HG02981 (cell line): ENCODE data around the gene CLINT1.

Experiments
- ATAC-seq: cut with Tn5 transposase; IDR thresholded peaks from one replicate; pipeline ENCODE4 v1.9.1; 2021; ENCODE audit warnings: mild to moderate bottlenecking, moderate library complexity; ENCODE audit not compliant: unreplicated experiment

Gene CLINT1

DNA sequence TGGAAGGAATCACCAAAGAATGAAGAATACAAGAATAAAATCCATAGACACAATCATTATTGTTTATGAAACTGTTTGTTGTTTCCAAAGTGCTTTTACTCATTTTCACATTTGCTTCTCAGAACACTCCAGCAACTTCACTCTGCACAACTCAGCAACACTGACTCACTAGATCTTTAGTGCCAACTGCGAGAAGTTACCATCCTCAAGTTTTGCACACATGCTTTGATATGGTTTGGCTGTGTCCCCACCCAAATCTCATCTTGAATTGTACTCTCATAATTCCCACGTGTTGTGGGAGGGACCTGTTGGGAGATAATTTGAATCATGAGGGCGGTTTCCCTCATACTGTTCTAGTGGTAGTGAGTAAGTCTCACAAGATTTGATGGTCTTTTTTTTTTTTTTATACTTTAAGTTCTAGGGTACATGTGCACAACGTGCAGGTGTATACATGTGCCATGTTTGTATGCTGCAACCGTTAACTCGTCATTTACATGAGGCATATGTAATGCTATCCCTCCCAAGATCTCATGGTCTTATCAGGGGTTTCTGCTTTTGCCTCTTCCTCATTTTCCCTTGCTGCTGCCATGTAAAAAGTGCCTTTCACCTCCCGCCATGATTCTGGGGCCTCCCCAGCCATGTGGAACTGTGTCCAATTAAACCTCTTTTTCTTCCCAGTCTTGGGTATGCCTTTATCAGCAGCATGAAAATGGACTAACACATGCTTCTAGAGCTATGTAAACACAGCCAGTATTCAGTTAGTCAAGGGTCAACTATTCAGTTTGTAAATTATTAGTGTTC lies 36.9 kb downstream of the CLINT1 start:
- ATAC-seq: no peak

DNA sequence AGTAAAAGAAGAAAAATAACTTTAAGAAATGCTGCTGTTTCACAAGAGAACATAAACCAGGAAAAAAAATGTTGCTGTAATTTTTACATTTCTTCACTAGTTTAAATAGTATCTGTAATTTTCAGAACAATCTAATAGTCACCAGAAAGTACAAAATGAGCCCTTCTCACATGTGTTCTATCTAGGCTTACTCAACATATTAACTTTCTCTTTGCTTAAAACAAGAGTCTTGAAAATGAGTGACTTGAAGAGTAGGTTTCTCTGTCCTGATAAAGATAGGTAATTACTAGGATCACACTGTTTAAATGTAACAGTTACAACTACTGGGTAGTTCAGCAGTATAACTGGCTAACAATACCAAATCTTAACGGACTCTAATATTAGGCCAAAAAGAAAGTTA lies 37.5 kb downstream of the CLINT1 start:
- ATAC-seq: no peak

DNA sequence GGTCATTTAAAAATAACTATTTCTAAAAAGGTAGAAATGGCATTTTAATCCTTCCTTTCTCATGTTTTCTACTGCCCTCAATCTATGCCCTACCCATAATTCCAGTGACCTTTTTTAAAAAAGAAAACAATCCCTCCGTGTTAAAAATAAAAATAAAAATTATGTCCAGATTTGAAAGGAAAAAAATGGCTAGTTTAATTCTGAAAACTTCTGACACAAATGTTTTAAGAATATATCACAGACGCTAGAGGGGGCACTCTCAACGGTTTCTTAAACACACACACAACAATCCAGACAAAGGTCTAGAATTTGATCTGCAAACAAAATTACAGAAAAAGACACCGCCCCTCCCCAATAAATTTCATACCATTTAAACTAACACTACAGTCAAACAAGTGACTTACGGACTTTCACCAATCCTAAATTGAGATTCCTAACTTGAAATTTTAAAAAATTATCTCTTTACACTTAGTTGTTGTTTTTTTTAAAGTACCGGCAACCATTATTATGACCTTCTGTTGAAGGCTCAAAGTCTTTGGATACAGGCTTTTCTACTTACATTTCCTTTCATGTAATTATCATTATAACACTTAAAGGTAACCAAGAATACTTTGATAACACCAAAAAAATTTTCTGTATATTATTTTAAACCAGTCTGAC lies 38.2 kb downstream of the CLINT1 start:
- no peak for ATAC-seq

DNA sequence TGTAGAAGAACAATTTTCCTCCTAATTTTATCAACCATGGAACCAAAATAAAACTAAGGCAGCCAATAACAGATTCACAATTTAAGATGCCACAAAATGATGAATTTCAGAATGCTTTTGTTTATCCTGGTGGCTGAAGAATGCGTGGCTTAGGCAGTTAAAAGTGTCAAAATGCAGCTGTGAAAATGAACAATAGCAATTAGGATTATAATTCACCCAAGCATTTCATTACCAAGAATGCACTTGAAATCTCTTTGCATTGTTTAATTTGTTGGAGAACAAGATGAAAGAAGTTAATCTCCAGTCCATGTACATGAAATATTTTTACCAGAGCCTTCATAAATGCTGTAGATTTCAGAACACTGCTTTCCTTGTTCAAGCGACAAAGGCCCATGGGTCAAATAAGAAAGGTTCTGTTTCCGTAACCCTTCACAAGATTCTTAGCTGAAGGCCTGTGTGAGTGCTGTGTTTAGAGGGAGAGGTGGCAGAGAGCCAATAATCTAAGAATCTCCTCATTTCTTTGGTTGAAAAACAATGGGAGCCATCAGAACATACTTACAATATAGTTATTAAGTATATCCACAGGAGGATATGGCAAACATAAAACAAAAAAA lies 39.3 kb downstream of the CLINT1 start:
- ATAC-seq: no peak

DNA sequence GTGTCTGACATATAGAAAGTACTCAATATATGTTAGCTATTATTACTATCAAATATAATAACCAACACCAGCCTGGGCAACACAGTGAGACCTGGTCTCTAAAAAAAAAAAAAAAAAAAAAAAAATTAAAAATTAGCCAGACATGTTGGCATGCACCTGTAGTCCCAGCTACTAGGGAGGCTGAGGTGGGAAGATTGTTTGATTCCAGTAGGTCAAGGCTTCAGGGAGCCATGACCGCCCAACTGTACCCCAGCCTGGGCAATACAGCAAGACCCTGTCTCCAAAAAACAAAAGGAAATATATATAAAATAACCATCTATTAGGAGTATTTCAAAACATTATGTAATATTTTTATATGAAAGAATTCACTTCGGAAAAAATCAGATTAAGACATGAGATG lies 40.6 kb downstream of the CLINT1 start:
- ATAC-seq: no peak

DNA sequence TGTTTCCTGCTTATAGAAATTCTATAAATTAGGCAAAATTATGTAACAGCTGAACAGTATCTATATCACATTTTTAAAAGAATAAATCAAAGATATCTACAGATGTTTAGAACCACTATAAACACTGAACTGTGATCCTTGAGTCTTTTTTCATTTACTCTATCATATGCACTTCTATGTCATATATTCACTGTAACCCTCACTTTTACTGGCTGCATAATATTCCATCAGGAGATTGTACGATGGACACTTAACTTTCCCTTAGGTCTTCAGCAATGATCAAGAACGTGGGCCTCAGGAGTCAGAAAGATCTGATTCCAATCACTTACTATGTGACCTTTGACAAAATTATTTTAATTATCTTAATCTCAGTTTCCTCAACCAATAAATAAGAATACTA lies 41.0 kb downstream of the CLINT1 start:
- ATAC-seq: no peak

DNA sequence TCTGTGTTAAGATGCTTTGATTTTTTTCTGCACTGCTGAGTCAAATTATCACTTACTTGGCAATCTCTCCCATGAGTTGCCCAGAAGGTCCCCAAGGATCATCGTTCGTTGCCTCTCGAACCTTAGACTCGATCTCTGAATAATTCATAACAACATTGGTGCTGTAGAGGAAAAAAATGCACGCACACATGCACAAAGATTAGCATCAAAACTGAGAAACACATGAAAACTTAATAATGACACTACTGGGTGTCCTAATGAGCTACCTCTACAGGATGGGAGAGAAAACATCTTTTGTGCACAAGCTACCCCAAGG lies 41.6 kb downstream of the CLINT1 start:
- ATAC-seq: no peak

DNA sequence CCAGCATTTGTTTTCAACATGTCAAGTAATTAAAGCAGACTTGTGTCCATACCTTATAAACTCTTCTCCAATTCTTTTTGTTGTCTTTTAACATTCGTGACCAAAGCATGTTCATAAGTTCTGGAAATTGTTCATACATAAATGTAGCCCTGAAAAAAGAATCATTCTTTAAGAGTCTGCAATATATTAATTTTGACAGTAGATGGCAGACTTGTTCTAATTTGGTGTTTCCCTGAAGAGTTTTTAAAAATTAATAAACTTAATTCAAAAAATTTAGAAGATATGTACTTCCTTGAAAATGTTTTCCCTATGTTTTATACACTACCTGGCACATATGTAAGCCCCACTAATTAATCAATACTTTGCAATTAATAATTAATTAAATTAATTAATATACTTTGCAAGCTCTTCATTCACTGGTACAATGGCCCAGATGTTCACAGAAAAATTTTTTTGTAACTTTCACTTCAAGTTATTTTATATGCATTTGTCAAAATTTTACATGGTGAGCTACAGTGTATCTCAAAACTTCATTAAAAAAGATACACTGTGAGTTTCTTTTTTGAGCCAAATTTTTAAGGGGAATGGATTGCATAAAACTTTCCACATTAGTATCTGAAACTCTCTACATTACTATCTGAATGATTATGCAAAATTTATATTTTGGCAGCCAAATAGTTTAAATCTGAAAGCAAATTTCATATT lies 42.1 kb downstream of the CLINT1 start:
- no peak for ATAC-seq

DNA sequence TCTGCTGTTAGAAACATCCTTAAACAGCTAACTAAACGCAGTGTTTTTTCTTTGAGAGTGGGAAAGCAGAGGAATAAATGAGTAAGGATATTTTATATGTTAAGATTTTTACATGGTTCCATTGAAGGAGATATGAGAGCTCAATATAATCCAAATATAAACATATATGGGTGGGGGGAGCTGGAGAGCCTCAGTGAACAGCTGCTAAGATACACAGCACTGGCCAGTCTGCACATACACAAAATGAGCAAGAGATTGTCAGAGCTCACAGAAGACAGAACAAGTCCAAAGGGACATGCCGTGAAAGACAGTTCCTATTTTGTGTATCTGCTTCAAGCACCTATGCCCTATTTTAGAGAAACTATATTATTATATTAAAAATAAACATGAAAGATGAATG lies 46.9 kb downstream of the CLINT1 start:
- ATAC-seq: no peak

DNA sequence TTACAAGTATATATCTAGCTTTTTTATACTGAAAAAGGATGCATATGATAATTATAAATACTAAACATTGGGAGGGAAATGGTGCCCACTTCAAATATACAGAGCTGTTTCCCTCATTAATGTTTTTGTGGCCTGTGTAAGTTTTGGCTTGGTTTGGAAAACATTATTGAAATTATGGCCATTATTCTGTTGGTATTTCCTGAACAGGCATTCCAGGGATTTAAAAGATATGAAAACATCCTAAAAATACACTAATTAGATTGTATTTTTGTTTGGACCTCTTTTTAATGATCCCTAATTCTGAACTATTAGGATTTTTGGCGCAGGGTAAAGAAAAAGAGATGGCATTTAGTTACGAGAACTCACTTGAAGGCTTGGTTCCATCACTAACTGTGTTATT lies 50.9 kb downstream of the CLINT1 start:
- ATAC-seq: no peak

DNA sequence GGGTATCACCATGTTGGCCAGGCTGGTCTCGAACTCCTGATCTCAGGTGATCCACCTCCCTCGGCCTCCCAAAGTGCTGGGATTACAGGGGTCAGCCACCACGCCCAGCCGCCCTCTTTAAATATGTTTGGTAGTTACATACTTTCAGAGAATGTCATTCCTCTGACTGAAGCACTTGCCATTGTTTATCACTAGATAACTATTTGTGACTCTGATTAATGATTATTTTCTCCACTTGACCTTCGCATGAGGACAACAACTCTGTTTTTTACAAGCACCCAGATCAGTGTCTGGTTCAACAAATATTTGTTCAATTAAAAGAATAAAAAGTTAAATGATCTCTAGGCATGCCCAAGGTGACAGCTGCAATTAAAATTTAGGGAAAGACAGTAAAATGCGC lies 56.2 kb downstream of the CLINT1 start:
- ATAC-seq: no peak

DNA sequence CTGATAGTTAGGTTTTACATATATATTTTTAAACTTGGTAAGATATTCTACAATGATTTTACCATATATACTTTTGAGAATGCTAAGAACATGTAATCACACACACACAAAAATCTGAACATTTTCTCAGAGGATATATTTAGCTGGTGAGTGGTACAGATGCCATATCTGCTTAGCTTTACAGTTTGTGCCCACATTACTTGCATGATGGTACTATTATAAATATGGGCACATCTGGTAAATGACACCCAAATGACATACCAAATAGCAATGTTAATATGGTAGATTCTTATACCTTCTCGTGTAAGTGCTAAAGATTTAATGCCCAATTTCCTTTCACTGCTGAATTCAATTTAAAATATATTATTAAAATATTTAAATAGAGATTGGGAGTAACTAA lies 58.8 kb downstream of the CLINT1 start:
- ATAC-seq: no peak

DNA sequence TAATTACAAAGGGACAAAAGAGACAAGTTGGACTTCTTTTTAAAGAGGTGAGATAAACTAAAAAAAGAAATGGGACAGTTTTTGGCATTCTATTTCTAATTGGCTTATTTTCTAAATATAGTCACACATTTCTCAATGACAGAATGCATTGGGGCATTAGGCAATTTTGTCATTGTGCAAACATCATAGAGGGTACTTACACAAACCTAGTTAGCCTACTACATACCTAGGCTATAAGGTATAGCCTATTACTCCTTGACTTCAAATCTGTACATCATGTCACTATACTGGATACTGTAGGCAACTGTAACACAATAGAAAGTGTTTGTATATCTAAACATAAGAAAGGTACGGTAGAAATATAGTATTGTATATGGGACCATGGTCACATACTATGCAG lies 59.4 kb downstream of the CLINT1 start:
- ATAC-seq: no peak

DNA sequence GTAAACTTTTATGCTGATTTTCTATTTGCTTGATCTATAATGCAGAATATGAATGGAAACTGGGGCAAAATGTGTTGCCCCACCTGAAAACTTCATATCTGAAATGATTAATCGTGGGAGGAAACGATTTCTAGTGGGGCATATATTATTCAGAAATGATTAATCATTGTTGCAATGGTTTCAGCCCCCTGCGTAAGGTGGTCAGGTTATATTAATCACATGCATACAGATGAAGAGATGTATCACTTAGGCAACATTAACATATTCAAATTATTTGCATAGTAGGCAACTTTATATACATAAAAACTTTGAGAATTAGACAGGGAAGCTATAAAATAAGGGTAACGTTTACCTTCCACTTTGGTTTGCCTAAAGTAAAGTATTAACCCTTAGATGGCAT lies 65.6 kb downstream of the CLINT1 start:
- ATAC-seq: no peak

DNA sequence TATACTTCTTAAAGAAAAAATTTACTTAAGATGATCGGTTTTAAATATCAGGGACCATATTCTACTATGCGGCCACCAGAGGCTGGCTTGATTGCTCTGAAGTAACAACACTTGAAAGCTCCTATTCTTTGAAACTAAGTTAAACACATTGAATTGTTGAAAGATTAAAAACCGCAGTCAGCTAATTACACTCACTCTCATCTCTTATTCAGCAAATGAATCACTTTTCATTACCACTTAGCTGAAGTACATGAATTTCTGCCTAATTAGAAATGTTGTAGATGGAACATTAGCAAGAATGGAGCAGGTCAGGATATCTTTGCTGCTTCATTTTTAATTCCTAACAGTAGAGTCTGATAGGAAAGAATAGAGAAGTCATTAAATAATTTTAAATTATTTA lies 73.1 kb downstream of the CLINT1 start:
- no peak for ATAC-seq

DNA sequence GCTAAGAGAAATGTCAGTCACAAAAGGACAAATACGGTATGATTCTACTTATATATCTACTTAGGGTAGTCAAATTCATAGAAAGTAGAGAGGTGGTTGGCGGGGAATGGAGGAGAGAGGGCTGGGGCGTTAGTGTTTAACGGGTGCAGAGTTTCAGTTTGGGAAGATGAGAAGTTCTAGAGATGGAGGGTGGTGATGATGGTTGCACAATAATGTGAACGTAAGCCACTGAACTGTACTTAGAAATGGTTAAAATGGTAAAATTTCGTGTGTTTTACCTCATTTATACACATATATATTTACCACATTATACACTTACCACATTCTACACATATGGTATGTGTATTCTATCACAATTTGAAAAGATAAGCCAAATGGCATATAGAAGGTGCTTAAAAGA lies 79.7 kb downstream of the CLINT1 start:
- ATAC-seq: no peak

DNA sequence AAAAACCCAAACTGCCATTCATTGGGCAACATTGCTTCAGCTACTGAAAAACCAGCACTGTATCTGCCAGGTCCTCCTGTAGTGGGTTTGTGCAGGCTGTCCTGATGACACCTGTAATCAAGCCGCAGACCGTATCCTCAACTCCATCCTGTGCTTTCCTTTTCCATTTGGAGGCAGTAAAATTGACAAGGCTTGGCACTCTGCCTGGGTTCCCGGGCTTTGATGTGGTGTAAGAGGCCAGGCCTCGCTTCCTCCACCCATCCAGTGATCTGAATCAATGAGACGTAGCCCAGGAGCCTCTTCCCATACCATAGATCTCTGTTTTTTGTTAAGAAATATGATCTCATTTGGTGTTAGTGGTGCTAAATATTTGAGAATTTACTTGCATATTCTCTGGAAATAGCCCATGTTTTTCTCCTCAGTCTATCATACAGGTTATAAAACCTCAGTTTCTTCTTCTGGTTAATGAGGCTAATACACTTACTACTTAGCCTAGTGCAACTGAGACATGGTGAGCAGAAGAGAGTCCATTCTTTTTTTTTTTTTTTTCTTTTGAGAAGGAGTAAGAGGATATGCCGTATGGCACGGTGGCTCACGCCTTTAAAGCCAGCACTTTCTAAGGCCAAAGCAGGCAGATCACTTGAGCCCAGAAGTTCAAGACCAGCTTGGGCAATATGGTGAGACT lies 80.7 kb downstream of the CLINT1 start:
- no peak for ATAC-seq

DNA sequence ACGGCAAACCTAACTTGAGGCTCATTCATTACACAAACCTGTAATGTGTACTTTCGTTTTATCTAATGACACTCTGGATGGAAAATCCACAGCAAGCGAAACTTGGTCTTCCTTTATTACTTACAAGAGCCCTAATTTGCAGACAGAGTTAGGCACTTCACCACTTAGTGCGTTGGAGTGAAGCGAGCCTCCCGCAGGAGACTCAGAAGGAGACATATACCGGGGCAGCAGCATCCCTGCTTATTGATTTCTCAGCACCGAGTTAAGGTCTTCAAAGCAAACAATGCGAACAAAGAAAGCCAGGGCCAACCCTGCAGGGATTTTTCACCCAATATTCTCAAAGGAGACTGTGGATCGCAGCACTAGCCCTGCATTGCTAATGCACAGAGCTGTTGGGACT lies 86.8 kb downstream of the CLINT1 start:
- ATAC-seq: no peak

DNA sequence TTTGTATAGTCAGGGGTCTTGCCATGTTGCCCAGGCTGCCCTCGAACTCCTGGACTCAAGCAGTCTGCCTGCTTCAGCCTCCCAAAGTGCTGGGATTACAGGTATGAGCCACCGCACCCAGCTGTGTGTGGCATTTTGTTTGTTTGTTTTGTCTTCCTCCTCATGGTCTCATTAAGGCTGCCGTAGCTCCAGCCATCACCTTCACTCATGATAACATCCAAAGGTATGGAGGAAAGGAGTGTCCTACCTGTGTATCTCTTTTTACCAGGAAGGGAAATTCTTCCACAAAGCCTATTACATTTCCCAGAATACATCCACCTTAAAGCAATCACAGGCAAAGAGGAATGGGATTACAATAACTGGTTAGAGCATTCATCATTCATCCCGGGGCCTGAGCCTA lies 88.3 kb downstream of the CLINT1 start:
- ATAC-seq: no peak

DNA sequence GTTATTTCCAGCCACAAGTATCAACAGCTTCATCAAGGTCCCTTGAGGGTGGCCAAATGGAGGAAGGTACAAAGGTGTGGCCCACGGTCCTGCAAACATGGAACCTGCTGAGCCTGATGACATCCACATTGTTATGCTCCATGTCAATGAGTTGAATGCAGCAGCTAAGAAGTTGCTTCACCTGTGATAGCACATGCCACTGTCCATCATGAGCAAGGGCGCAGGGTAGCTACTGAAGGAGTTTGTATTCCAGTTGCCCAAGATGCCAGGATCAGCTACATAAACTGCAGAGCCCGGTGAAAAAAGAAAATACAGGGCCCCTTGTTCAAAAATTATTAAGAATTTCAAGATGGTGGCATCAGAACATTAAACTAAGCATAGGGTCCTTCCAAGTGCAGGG lies 91.3 kb downstream of the CLINT1 start:
- no peak for ATAC-seq

DNA sequence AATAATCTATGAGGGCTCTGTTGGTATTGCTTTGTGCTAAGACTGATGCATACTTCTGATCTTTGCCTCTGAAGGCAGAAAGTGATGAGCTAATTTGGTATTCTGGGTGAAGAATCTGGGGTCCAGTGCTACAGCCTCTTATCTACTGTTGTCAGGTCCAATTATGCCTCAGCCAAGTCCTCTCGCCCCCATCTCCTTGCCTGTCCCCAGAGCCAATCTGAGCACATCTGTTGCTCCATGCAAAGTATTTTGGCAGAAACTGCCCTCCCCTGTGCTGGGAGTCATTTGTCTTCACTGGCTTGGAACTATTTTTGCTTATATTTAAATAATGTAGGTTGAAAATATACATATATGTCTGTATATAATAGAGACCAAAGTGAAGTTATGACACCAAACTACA lies 92.0 kb downstream of the CLINT1 start:
- no peak for ATAC-seq
